ENCODE measurements around the gene EFHD1.
"Not testable (repeated sequence)": the region's sequence is repeated elsewhere in the genome, so short reads cannot be mapped to it uniquely, and the experiment has no call there.

EFHD1 gene

DNA sequence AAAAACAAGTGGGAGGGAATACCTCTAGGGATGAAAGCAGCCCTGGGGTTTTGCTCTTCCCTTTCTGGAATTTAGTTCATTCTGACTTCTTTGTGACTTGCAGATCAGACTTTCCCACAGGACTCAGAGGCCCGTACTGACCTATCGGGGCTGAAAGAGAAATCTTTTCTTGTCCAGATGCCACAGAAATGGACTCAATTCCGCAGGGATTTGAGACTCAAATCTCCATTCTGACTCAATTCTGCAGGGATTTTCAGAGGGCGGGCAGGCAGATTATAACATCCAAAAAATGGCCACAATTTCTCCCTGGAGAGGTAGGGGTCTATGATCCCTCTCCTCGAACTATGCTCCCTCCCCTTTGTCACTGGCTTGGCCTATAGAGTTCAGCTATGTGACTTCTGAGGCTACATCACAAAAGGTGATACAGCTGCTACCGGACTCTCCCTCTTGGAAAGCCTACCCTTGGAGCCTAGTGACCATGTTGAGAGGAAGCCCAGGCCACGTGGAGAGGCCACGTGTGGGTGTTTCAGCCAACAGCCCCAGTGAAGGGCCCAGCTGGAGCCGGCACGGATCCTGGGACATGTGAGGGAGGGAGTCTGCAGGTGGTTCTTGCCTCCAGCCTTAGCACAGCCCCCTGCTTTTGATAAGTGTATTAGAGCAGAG, 4.8 kb upstream of the EFHD1 start:
- DNase-seq (ENCODE audit: extremely low read depth, low read depth) = no peak
- no peak overlapping the region for H3K4me3 ChIP-seq (replicated peaks; ENCODE audit: low read depth, low read length)
- TF ChIP-seq, protein P1, sequence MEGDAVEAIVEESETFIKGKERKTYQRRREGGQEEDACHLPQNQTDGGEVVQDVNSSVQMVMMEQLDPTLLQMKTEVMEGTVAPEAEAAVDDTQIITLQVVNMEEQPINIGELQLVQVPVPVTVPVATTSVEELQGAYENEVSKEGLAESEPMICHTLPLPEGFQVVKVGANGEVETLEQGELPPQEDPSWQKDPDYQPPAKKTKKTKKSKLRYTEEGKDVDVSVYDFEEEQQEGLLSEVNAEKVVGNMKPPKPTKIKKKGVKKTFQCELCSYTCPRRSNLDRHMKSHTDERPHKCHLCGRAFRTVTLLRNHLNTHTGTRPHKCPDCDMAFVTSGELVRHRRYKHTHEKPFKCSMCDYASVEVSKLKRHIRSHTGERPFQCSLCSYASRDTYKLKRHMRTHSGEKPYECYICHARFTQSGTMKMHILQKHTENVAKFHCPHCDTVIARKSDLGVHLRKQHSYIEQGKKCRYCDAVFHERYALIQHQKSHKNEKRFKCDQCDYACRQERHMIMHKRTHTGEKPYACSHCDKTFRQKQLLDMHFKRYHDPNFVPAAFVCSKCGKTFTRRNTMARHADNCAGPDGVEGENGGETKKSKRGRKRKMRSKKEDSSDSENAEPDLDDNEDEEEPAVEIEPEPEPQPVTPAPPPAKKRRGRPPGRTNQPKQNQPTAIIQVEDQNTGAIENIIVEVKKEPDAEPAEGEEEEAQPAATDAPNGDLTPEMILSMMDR (IDR thresholded peaks at IDR 0.05; ENCODE audit: low read depth, low read length, missing control alignments) = no peak

DNA sequence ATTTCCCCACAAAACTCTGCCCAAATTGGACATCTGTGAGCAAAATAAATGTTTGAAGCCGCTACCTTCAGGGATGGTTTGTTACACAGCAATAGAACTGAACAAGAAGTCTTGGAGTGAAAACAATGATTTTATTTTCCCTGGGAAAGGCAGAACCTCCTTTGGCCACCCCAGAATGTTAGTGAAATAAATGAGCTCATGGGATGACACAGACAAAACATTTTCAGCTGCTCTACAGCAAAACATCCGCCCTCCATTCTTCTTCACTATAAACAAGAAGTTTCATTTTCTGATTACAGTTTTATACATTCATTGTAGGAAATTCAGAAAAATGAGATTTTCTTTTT, 4.3 kb upstream of the EFHD1 start:
- no peak for DNase-seq (ENCODE audit: extremely low read depth, low read depth)
- TF ChIP-seq, protein P1 (IDR thresholded peaks at IDR 0.05; ENCODE audit: low read depth, low read length, missing control alignments) = no peak
- no peak overlapping the region for H3K4me3 ChIP-seq (replicated peaks; ENCODE audit: low read depth, low read length)

DNA sequence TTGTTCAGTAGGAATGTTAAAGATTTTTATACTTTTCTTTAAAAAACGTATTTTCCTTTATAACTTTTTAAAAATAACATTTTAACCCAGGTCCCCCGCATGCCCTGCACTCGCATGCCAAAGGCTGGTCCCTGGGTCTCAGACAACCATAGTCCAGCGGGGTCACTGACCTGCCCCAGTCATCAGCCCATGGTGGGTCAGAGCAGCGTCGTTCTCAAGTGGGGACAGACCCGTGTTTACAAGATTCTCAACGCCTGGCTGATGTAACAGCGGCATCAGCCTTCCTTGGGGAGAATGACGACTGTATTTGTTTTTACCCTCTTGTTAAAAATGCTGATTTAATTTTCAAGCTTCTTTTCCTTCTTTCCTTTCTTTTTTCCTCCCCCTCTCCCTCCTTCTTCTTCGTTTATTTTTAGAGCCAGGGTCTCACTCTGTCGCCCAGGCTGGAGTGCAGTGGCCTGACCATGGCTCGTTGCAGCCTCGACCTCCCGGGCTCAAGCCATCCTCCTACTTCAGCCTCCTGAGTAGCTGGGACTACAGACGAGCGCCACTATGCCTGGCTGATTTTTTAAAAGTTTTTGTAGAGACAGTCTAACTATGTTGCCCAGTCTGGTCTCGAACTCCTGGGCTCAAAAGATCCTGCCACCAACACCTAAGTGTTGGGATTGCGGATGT, 1.0 kb upstream of the EFHD1 start:
- TF ChIP-seq, protein P1 (IDR thresholded peaks at IDR 0.05; ENCODE audit: low read depth, low read length, missing control alignments) = no peak
- no peak for DNase-seq (ENCODE audit: extremely low read depth, low read depth)
- H3K4me3 ChIP-seq (replicated peaks; ENCODE audit: low read depth, low read length) = peak overlapping the region; percentile 34; the same call in 1 of the 2 replicates

DNA sequence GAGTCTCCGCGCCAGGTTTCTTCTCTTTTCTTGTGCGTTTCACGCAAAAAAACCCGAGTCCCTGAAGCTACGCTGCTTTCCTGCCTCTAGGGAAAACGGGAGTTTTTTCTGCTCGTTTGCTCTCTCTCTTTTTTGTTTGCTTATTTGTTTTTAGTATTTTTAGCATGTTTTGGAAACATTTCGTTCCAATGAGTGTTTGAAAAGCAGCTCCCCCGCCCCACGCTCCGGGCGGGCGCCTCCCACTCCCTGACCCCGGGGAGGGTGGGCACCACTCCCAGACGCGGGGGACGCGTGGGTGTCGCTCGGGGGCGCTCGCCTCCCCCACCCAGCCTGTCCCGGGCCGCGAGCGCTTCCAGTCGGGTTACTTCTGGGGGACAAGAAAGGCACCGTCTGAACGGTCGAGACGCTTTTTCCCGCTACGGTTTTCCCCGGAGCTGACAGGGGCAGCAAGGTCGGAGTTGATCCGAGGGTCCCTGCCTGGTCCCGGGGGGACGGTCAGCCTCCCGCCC, 446 bp upstream of the EFHD1 start:
- no peak for DNase-seq (ENCODE audit: extremely low read depth, low read depth)
- H3K4me3 ChIP-seq (replicated peaks; ENCODE audit: low read depth, low read length) = peak overlapping the region; percentile 34

DNA sequence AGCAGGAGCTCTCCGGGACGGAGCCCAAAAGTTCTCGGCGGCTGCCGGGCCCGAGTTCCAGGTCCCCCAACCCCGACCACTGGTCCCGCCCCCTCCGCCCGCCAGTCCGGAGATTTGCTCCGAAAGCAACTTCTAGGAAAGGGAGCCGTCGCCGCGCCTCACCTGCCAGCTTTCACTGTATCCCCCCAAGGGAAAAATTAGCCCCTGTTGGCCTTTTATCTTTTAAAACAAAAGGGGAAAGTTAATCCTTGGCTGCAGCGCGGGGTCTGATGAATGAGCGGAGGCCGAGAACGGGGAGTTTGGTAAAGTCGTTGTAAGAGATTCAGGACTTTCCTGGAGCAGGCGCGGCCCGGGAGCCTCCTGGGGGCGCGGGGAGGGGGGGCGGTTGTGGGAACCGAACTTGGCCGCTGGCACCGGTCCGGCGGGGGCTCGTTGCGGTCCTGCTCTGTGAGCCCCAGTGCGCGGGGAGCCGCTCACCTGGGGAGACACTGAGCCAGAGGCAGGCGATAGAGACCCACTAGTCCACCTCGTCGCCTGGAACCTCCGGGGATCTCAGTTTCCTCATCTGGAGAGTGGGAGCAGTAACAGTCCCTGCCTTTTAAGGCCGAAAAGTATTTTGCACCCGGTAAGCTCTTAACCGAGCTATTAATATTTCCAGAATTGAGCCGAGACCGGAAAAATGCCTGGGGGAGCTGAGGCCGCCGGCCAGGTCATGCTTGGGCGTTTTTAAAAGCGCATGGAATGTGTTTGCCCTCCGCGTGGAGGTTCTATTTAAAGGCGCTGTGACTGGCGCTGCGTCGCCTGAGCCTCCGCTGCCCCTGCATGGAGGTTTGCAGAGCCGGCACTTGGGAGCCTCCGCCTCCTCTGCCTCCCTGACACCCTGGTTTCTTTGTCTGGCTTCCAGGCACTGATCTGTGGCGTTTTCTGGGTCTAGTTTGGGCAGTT, 1.1 kb downstream of the EFHD1 start:
- H3K4me3 ChIP-seq (replicated peaks; ENCODE audit: low read depth, low read length) = no peak overlapping the region; the same call in 1 of the 2 replicates
- DNase-seq (ENCODE audit: extremely low read depth, low read depth) = no peak
- TF ChIP-seq, protein P1 (IDR thresholded peaks at IDR 0.05; ENCODE audit: low read depth, low read length, missing control alignments) = no peak

More for the DNA sequence above, 446 bp upstream of the EFHD1 start:
- TF ChIP-seq, protein P1 (IDR thresholded peaks at IDR 0.05; ENCODE audit: low read depth, low read length, missing control alignments) = no peak

DNA sequence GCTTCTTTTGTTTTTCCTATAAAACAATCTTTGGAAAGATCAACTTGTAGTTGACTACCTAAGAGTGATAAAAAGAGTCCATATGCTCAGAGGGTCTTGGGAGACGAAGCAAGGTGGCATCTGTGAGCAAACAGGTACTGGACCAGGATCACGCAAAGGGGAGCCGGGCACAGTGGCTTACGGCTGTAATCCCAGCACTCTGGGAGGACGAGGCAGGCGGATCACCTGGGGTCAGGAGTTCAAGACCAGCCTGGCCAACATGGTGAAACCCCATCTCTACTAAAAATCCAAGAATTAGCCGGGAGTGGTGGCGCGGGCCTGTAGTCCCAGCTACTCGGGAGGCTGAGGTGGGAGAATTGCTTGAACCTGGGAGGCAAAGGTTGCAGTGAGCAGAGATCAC, 2.0 kb downstream of the EFHD1 start:
- H3K4me3 ChIP-seq (replicated peaks; ENCODE audit: low read depth, low read length) = not testable (repeated sequence)

DNA sequence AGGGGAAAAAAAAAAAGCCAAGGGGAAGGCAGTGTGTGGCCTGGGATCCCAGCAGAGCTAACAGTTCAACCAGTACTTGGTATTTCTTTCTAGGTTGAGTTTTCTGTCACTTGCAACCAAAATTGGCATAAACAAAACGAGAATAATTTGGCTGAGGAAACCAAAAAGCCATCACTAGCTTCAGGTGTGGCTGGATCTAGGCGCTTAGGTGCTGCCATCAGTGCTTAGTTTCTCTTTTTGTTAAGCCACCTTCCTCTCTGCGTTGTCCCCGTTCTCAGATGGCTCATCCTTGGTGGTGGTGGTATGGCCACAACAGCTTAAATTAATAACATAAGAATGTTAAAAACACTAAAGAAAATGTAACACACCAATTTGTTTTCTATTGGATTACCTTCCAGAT, 2.4 kb downstream of the EFHD1 start:
- DNase-seq (ENCODE audit: extremely low read depth, low read depth) = no peak
- TF ChIP-seq, protein P1 (IDR thresholded peaks at IDR 0.05; ENCODE audit: low read depth, low read length, missing control alignments) = no peak

More for the DNA sequence above, 2.0 kb downstream of the EFHD1 start:
- DNase-seq (ENCODE audit: extremely low read depth, low read depth) = not testable (repeated sequence)

More for the DNA sequence above, 2.4 kb downstream of the EFHD1 start:
- H3K4me3 ChIP-seq (replicated peaks; ENCODE audit: low read depth, low read length) = no peak overlapping the region

All from HFF-Myc (cell line).